HepG2 (cell line): ENCODE data around the gene TULP3. TPM values are rescaled to one million over a fixed set of nuclear protein-coding genes. Genes with fewer than 3 reads are reported as not detected.

Experiments used
- ATAC-seq: fragments of 200-7000 bp; cut with Tn5 transposase; 3 replicates; pipeline ENCODE4 v1.9.1; 2020; ENCODE audit warnings: mild to moderate bottlenecking, moderate library complexity
- Bru-seq: library from RNA; stranded (reverse); fragments of 400-500 nt; gene quantifications from one replicate; lab custom pipeline; 2021; lab: Mats Ljungman, UMichigan
- BruChase-seq, 2 experiments: library from RNA; stranded (reverse); fragments of 400-500 nt; gene quantifications; one replicate each; lab custom pipeline; 2021; lab: Mats Ljungman, UMichigan
- BruUV-seq: library from RNA; stranded (reverse); fragments of 400-500 nt; replicated peaks from 2 replicates; lab custom pipeline; 2021; lab: Mats Ljungman, UMichigan
- CTCF ChIA-PET: fragments of 300-600 bp; formaldehyde crosslinking; extraction: SDS; loops from one replicate; lab custom pipeline; 2021; ENCODE audit warnings: low total read pairs, inconsistent platforms, low intra/inter-chr PET ratio; lab: Yijun Ruan, JAX
- POLR2A ChIA-PET: fragments of 350-600 bp; sonication (Branson Sonifier 250); formaldehyde crosslinking; loops from one replicate; lab custom pipeline; 2020; ENCODE audit warnings: antibody characterized with exemption, inconsistent platforms; lab: Yijun Ruan, JAX
- DNase-seq: peaks from one replicate; pipeline ENCODE4 v3.0.0-alpha.2; 2015; ENCODE audit warnings: low spot score
- FAIRE-seq: peaks from 3 replicates; lab custom pipeline; 2011; peaks lifted over from hg19 to GRCh38; lab: Jason Lieb, UNC
- H2AFZ ChIP-seq: one replicate; pipeline ENCODE4 v1.6.1; 2011; ENCODE audit warnings: low read length, inconsistent platforms
- H3K27ac ChIP-seq: fragments of 300-600 bp; 3 replicates; pipeline ENCODE4 v1.8.0; 2011; ENCODE audit warnings: mixed run types, mild to moderate bottlenecking, mixed read lengths, low read length, inconsistent platforms; ENCODE audit not compliant: insufficient read depth; ENCODE audit errors: extremely low read length
- H3K27me3 ChIP-seq, 2 experiments: fragments of 200-600 bp in 1 of 2; 2 replicates in 1 of 2; 3 replicates in 1 of 2; pipeline versions ENCODE4 v1.6.0 to v1.8.0; 2011; ENCODE audit warnings: low read length in 2 of 2, mild to moderate bottlenecking in 2 of 2, moderate library complexity in 2 of 2, inconsistent platforms in 1 of 2; ENCODE audit not compliant: insufficient read depth in 2 of 2, control insufficient read depth in 1 of 2
- H3K36me3 ChIP-seq, 2 experiments: fragments of 200-600 bp in 1 of 2; replicated peaks in 1 of 2; 2 replicates in 1 of 2; 3 replicates in 1 of 2; pipeline versions ENCODE4 v1.5.1 to v1.8.0; 2011; ENCODE audit warnings: low read length in 2 of 2, inconsistent platforms in 1 of 2; ENCODE audit not compliant: insufficient read depth in 2 of 2, control insufficient read depth in 1 of 2
- H3K4me1 ChIP-seq: 2 replicates; pipeline ENCODE4 v1.5.1; 2012; ENCODE audit warnings: low read length, inconsistent platforms; ENCODE audit not compliant: insufficient read depth
- H3K4me2 ChIP-seq: 2 replicates; pipeline ENCODE4 v1.6.0; 2011; ENCODE audit warnings: low read depth, low read length, inconsistent platforms
- H3K4me3 ChIP-seq, 3 experiments: fragments of 200-600 bp in 1 of 3; sonication (generic), shearing (Covaris generic) in 1 of 3; replicated peaks in 1 of 3; 2 replicates each; pipeline ENCODE4 v1.5.1; 2011 to 2016; ENCODE audit warnings: low read length in 3 of 3, inconsistent platforms in 2 of 3, low read depth in 2 of 3, mild to moderate bottlenecking in 2 of 3, control low read depth in 1 of 3, mixed read lengths in 1 of 3; ENCODE audit not compliant: insufficient read depth in 1 of 3
- H3K79me2 ChIP-seq: one replicate; pipeline ENCODE4 v1.6.1; 2011; ENCODE audit warnings: low read length, inconsistent platforms; ENCODE audit not compliant: insufficient read depth
- H3K9ac ChIP-seq: 2 replicates; pipeline ENCODE4 v1.6.0; 2011; ENCODE audit warnings: mild to moderate bottlenecking, low read depth, low read length, inconsistent platforms; ENCODE audit not compliant: insufficient read depth
- H3K9me3 ChIP-seq: 2 replicates; pipeline ENCODE4 v1.5.1; 2012; ENCODE audit warnings: mild to moderate bottlenecking, low read length
- H4K20me1 ChIP-seq: 2 replicates; pipeline ENCODE4 v1.6.0; 2011; ENCODE audit warnings: inconsistent platforms, mild to moderate bottlenecking, low read length, moderate library complexity; ENCODE audit not compliant: insufficient read depth
- ATF3 ChIP-seq: sonication (generic); formaldehyde crosslinking; IDR thresholded peaks from 2 replicates; pipeline ENCODE4 v1.4.0; 2020; ENCODE audit warnings: missing genetic modification reagents
- KDM3A ChIP-seq: IDR thresholded peaks from 2 replicates; pipeline ENCODE4 v1.6.1; 2018; ENCODE audit warnings: low read depth, missing compliant biosample characterization
- RFX3 ChIP-seq: IDR thresholded peaks from 2 replicates; pipeline ENCODE4 v1.6.1; 2016; ENCODE audit warnings: missing biosample characterization, missing genetic modification reagents
- ZNF18 ChIP-seq: sonication (generic); formaldehyde crosslinking; IDR thresholded peaks from 2 replicates; pipeline ENCODE4 v1.8.0; 2022; ENCODE audit warnings: mild to moderate bottlenecking, missing genetic modification reagents; ENCODE audit not compliant: insufficient replicate concordance
- ZNF639 ChIP-seq: conservative IDR thresholded peaks from 2 replicates; pipeline ENCODE4 v1.6.1; 2018; ENCODE audit warnings: missing genetic modification reagents
- WGBS: methylation state at CpG from one replicate; pipeline ENCODE4 v1.1.6; 2017; ENCODE audit warnings: low lambda C conversion rate; 5-methylcytosine and 5-hydroxymethylcytosine counted together
- in situ Hi-C: cut with HindIII; loops from 2 replicates; pipeline ENCODE4 v1.10.0; 2017; ENCODE audit warnings: low pct_unique_long_range_greater_than_20kb; ENCODE audit not compliant: extremely low pct_ligation_motif_present
- intact Hi-C: fragments of 100-400 bp; cut with micrococcal nuclease; formaldehyde crosslinking; loops from one replicate; pipeline ENCODE4 v1.10.0; 2022; ENCODE audit not compliant: unreplicated experiment
- long read RNA-seq, 2 experiments: library from RNA in 1 of 2; library from polyadenylated mRNA in 1 of 2; stranded (forward) in 1 of 2; unstranded in 1 of 2; transcript quantifications; one replicate each; pipeline ENCODE4 v2.0.0, GENCODE V29; 2019 to 2022
- polyA minus RNA-seq, 3 experiments: library from RNA; depleted of rRNA, polyadenylated mRNA; stranded (reverse); fragments of >200 nt; gene quantifications; 2 replicates each; pipeline ENCODE4 v1.2.3, GENCODE V29; 2011; ENCODE audit warnings: low replicate concordance in 1 of 3
- polyA plus RNA-seq, 8 experiments: library from polyadenylated mRNA; depleted of rRNA in 3 of 8; stranded (reverse) in 7 of 8; unstranded in 1 of 8; fragments of >200 nt; fragmentation: Illumina TruSeq in 4 of 8; extraction: Trizol in 4 of 8; gene quantifications; 2 replicates each; pipeline versions ENCODE4 v1.2.1 to v1.2.3, GENCODE V29; 2011 to 2016; ENCODE audit warnings: low read depth in 4 of 8, missing spikeins in 1 of 8, mixed read lengths in 1 of 8; ENCODE audit not compliant: insufficient read depth in 1 of 8
- total RNA-seq, 5 experiments: library from RNA; depleted of rRNA; stranded (reverse); fragments of >200 nt; fragmentation: Illumina TruSeq; extraction: Trizol; gene quantifications; 2 replicates each; pipeline ENCODE4 v1.2.3, GENCODE V29; 2016; ENCODE audit warnings: low read depth in 1 of 5

The TULP3 gene
- total RNA-seq (2016; rRNA removed; fragmentation: Illumina TruSeq; extraction: Trizol), result 11.2 and 11.8 TPM in 2 replicates
- total RNA-seq (2016; cell fraction: cytosol; rRNA removed; fragmentation: Illumina TruSeq; extraction: Trizol; ENCODE audit: low read depth), result 2.7 and 3.0 TPM in 2 replicates
- 10.0 and 12.0 TPM in 2 replicates for total RNA-seq (2016; cell fraction: insoluble cytoplasmic fraction; rRNA removed; fragmentation: Illumina TruSeq; extraction: Trizol)
- 6.8 and 7.0 TPM in 2 replicates for total RNA-seq (2016; cell fraction: membrane; rRNA removed; fragmentation: Illumina TruSeq; extraction: Trizol)
- 6.3 and 7.5 TPM in 2 replicates for total RNA-seq (2016; cell fraction: nucleus; rRNA removed; fragmentation: Illumina TruSeq; extraction: Trizol)
- 10.7 and 13.2 TPM in 2 replicates for polyA plus RNA-seq (2011; rRNA removed)
- 8.1 and 8.2 TPM in 2 replicates for polyA plus RNA-seq (2011; cell fraction: cytosol; rRNA removed)
- 12.8 and 13.4 TPM in 2 replicates for polyA plus RNA-seq (2011; cell fraction: nucleus; rRNA removed)
- polyA plus RNA-seq (2012), result 7.2 and 8.1 TPM in 2 replicates
- 1.6 and 2.0 TPM in 2 replicates for polyA plus RNA-seq (2016; cell fraction: cytosol; fragmentation: Illumina TruSeq; extraction: Trizol; ENCODE audit: low read depth)
- 11.0 and 19.3 TPM in 2 replicates for polyA plus RNA-seq (2016; cell fraction: insoluble cytoplasmic fraction; fragmentation: Illumina TruSeq; extraction: Trizol; ENCODE audit: low read depth)
- 5.8 and 6.9 TPM in 2 replicates for polyA plus RNA-seq (2016; cell fraction: membrane; fragmentation: Illumina TruSeq; extraction: Trizol; ENCODE audit: low read depth)
- 22.8 and 24.8 TPM in 2 replicates for polyA plus RNA-seq (2016; cell fraction: nucleus; fragmentation: Illumina TruSeq; extraction: Trizol; ENCODE audit: insufficient read depth, low read depth)
- 15.0 and 20.9 TPM in 2 replicates for polyA minus RNA-seq (2011; rRNA and poly(A)+ RNA removed; ENCODE audit: low replicate concordance)
- polyA minus RNA-seq (2011; cell fraction: cytosol; rRNA and poly(A)+ RNA removed), result 5.6 and 6.9 TPM in 2 replicates
- polyA minus RNA-seq (2011; cell fraction: nucleus; rRNA and poly(A)+ RNA removed), result 5.6 and 6.1 TPM in 2 replicates
- percentile 57 among the genes with signal in this experiment for Bru-seq, nascent RNA
- BruChase-seq, experiment 1, labeled RNA remaining after a 6-hour chase, result percentile 57 among the genes with signal in this experiment
- percentile 63 among the genes with signal in this experiment for BruChase-seq, experiment 2, labeled RNA remaining after a 2-hour chase
- long read RNA-seq, experiment 1, partial matches to known transcripts, result 4 of 9 reads
- long read RNA-seq, experiment 1, other reads (novel, unspliced or antisense), result 4 of 9 reads
- long read RNA-seq, experiment 2, partial matches to known transcripts, result 2 of 21 reads
- long read RNA-seq, experiment 2, other reads (novel, unspliced or antisense), result 16 of 21 reads

GRCh38 chr12:2890388-2891239 lies at the start of gene TULP3:
Gene TULP3 (plus strand): TSS chr12:2890891. CDS start chr12:2890948, 57 bp downstream.
- peak; percentile 43 for FAIRE-seq
- Histone ChIP-seq H3K27ac (peak within 1 kb of the TSS; percentile 78), H3K79me2 (peaks cover 20% of the 10 kb centered on the region), H3K9ac (peak within 1 kb of the TSS; percentile 86), H3K4me1 (peaks cover 61% of the 10 kb centered on the region), H4K20me1 (no peaks in the 10 kb centered on the region), H3K27me3 (no peaks in the 10 kb centered on the region), H3K4me2 (peak within 1 kb of the TSS; percentile 91), H3K9me3 (no peaks in the 10 kb centered on the region), H3K36me3 (peaks cover 0 to 7% of the 10 kb centered on the region in 2 experiments; a peak in 1 of 5 replicates), H2AFZ (no peak within 1 kb of the TSS), H3K4me3 (peak within 1 kb of the TSS; percentile 81 to 87 (median 82))
- ChIA-PET CTCF (no interaction called here), POLR2A (interaction anchor here (0.7 to 1.8 kb wide), 10 partner anchors 10 to 1121 kb away, joined by 3 to 12 read pairs (median 3); partner anchors contain the start of gene RHNO1)
- peak; percentile 95 for DNase-seq
- WGBS, result 7% methylated on average over 12 of the region's 83 CpGs
- in situ Hi-C loops (no loop called here), intact Hi-C loops (loop anchor here (5.0 kb wide), 1 partner anchor 72 kb away; no protein-coding TSS in a partner anchor)
- peak; percentile 97 for ATAC-seq
- BruUV-seq, result TSS peak; percentile 77
- peak; percentile 55; the same call in 1 of the 2 replicates for TF ChIP-seq KDM3A
- TF ChIP-seq ZNF639 (CRISPR knock-in tag), result peak; percentile 58; the same call in 1 of the 2 replicates
- TF ChIP-seq RFX3, result peak; percentile 93
- TF ChIP-seq ATF3 (CRISPR knock-in tag), result no peak; the same call in 1 of the 2 replicates
- TF ChIP-seq ZNF18 (CRISPR knock-in tag), result peak; percentile 75
